ENCODE results near the gene MED8.

MED8 gene

GRCh38 chr1:43350976-43351375, 38.6 kb downstream of the MED8 start:
- TF ChIP-seq ZNF274 (IDR thresholded peaks at IDR 0.05; ENCODE audit: low read depth, low read length) (no peak), YY1 (IDR thresholded peaks at IDR 0.05; ENCODE audit: insufficient read depth, insufficient read length) (no peak)
- DNase-seq (ENCODE audit: low read depth, low spot score): no peak
- Histone ChIP-seq H3K4me1 (ENCODE audit: insufficient read depth, insufficient read length) (peaks cover 13% of the 10 kb centered on the region), H3K27me3 (ENCODE audit: insufficient read depth, insufficient read length) (peaks cover 21% of the 10 kb centered on the region), H3K9ac (ENCODE audit: insufficient read length, low read depth) (no peak overlapping the region), H3K4me3 (ENCODE audit: insufficient read length, low read depth) (no peak overlapping the region), H3K9me3 (ENCODE audit: insufficient read depth, low read length) (no peaks in the 10 kb centered on the region), H3K36me3 (ENCODE audit: insufficient read depth, insufficient read length, low read length) (peaks cover 5% of the 10 kb centered on the region)

- TF ChIP-seq ZNF274 (IDR thresholded peaks at IDR 0.05; ENCODE audit: low read depth, low read length): no peak
- TF ChIP-seq SUZ12 (IDR thresholded peaks at IDR 0.05; ENCODE audit: extremely low read depth, insufficient read depth, insufficient read length): no peak
- no peak for TF ChIP-seq YY1 (IDR thresholded peaks at IDR 0.05; ENCODE audit: insufficient read depth, insufficient read length)
- Histone ChIP-seq H3K9ac (ENCODE audit: insufficient read length, low read depth) (peak overlapping the region; percentile 95), H3K9me3 (ENCODE audit: insufficient read depth, low read length) (no peaks in the 10 kb centered on the region), H3K27me3 (ENCODE audit: insufficient read depth, insufficient read length) (peaks cover 21% of the 10 kb centered on the region), H3K4me1 (ENCODE audit: insufficient read depth, insufficient read length) (peaks cover 13% of the 10 kb centered on the region), H3K4me3 (ENCODE audit: insufficient read length, low read depth) (peak overlapping the region; percentile 74), H3K36me3 (ENCODE audit: insufficient read depth, insufficient read length, low read length) (peaks cover 4% of the 10 kb centered on the region)
- no peak for DNase-seq (ENCODE audit: low read depth, low spot score)
Measured at GRCh38 chr1:43349594-43350306, 39.9 kb downstream of the MED8 start.

- peak; percentile 93 for DNase-seq (ENCODE audit: low read depth, low spot score)
- peak overlapping the region; percentile 74 for H3K4me3 ChIP-seq (ENCODE audit: insufficient read length, low read depth)
- TF ChIP-seq ZNF274 (IDR thresholded peaks at IDR 0.05; ENCODE audit: low read depth, low read length): no peak
- H3K9ac ChIP-seq (ENCODE audit: insufficient read length, low read depth): peak overlapping the region; percentile 95
- H3K36me3 ChIP-seq (ENCODE audit: insufficient read depth, insufficient read length, low read length): no peaks in the 10 kb centered on the region
- H3K9me3 ChIP-seq (ENCODE audit: insufficient read depth, low read length): no peaks in the 10 kb centered on the region
- peaks cover 13% of the 10 kb centered on the region for H3K4me1 ChIP-seq (ENCODE audit: insufficient read depth, insufficient read length)
- peaks cover 21% of the 10 kb centered on the region for H3K27me3 ChIP-seq (ENCODE audit: insufficient read depth, insufficient read length)
Measured at GRCh38 chr1:43348809-43349593, 40.6 kb downstream of the MED8 start.

GRCh38 chr1:43348343-43348808, 41.2 kb downstream of the MED8 start:
- H3K4me3 ChIP-seq (ENCODE audit: insufficient read length, low read depth): peak overlapping the region; percentile 70
- peaks cover 21% of the 10 kb centered on the region for H3K27me3 ChIP-seq (ENCODE audit: insufficient read depth, insufficient read length)
- H3K36me3 ChIP-seq (ENCODE audit: insufficient read depth, insufficient read length, low read length): no peaks in the 10 kb centered on the region
- H3K9ac ChIP-seq (ENCODE audit: insufficient read length, low read depth): peak overlapping the region; percentile 90
- DNase-seq (ENCODE audit: low read depth, low spot score): no peak
- no peaks in the 10 kb centered on the region for H3K9me3 ChIP-seq (ENCODE audit: insufficient read depth, low read length)
- peaks cover 13% of the 10 kb centered on the region for H3K4me1 ChIP-seq (ENCODE audit: insufficient read depth, insufficient read length)
- TF ChIP-seq YY1 (IDR thresholded peaks at IDR 0.05; ENCODE audit: insufficient read depth, insufficient read length) (no peak), SUZ12 (IDR thresholded peaks at IDR 0.05; ENCODE audit: extremely low read depth, insufficient read depth, insufficient read length) (no peak), ZNF274 (IDR thresholded peaks at IDR 0.05; ENCODE audit: low read depth, low read length) (no peak)

- no peak overlapping the region for H3K4me3 ChIP-seq (ENCODE audit: insufficient read length, low read depth)
- peaks cover 13% of the 10 kb centered on the region for H3K4me1 ChIP-seq (ENCODE audit: insufficient read depth, insufficient read length)
- peaks cover 21% of the 10 kb centered on the region for H3K27me3 ChIP-seq (ENCODE audit: insufficient read depth, insufficient read length)
- H3K9ac ChIP-seq (ENCODE audit: insufficient read length, low read depth): no peak overlapping the region
- H3K9me3 ChIP-seq (ENCODE audit: insufficient read depth, low read length): no peaks in the 10 kb centered on the region
- no peak for TF ChIP-seq ZNF274 (IDR thresholded peaks at IDR 0.05; ENCODE audit: low read depth, low read length)
- TF ChIP-seq YY1 (IDR thresholded peaks at IDR 0.05; ENCODE audit: insufficient read depth, insufficient read length): no peak
- TF ChIP-seq SUZ12 (IDR thresholded peaks at IDR 0.05; ENCODE audit: extremely low read depth, insufficient read depth, insufficient read length): no peak
- no peak for DNase-seq (ENCODE audit: low read depth, low spot score)
- no peaks in the 10 kb centered on the region for H3K36me3 ChIP-seq (ENCODE audit: insufficient read depth, insufficient read length, low read length)
Measured at GRCh38 chr1:43346636-43347035, 43.0 kb downstream of the MED8 start.

GRCh38 chr1:43345120-43345519, 44.5 kb downstream of the MED8 start:
- no peak for TF ChIP-seq SUZ12 (IDR thresholded peaks at IDR 0.05; ENCODE audit: extremely low read depth, insufficient read depth, insufficient read length)
- TF ChIP-seq YY1 (IDR thresholded peaks at IDR 0.05; ENCODE audit: insufficient read depth, insufficient read length): no peak
- DNase-seq (ENCODE audit: low read depth, low spot score): no peak
- Histone ChIP-seq H3K27me3 (ENCODE audit: insufficient read depth, insufficient read length) (peaks cover 21% of the 10 kb centered on the region), H3K9me3 (ENCODE audit: insufficient read depth, low read length) (no peaks in the 10 kb centered on the region), H3K4me3 (ENCODE audit: insufficient read length, low read depth) (no peak overlapping the region), H3K9ac (ENCODE audit: insufficient read length, low read depth) (no peak overlapping the region), H3K4me1 (ENCODE audit: insufficient read depth, insufficient read length) (peaks cover 10% of the 10 kb centered on the region), H3K36me3 (ENCODE audit: insufficient read depth, insufficient read length, low read length) (no peaks in the 10 kb centered on the region)

GRCh38 chr1:43344267-43344850, 45.2 kb downstream of the MED8 start:
- no peak overlapping the region for H3K4me3 ChIP-seq (ENCODE audit: insufficient read length, low read depth)
- no peaks in the 10 kb centered on the region for H3K36me3 ChIP-seq (ENCODE audit: insufficient read depth, insufficient read length, low read length)
- TF ChIP-seq ZNF274 (IDR thresholded peaks at IDR 0.05; ENCODE audit: low read depth, low read length) (no peak), YY1 (IDR thresholded peaks at IDR 0.05; ENCODE audit: insufficient read depth, insufficient read length) (no peak), SUZ12 (IDR thresholded peaks at IDR 0.05; ENCODE audit: extremely low read depth, insufficient read depth, insufficient read length) (no peak)
- H3K27me3 ChIP-seq (ENCODE audit: insufficient read depth, insufficient read length): peaks cover 21% of the 10 kb centered on the region
- no peak for DNase-seq (ENCODE audit: low read depth, low spot score)
- peaks cover 10% of the 10 kb centered on the region for H3K4me1 ChIP-seq (ENCODE audit: insufficient read depth, insufficient read length)
- no peak overlapping the region for H3K9ac ChIP-seq (ENCODE audit: insufficient read length, low read depth)
- no peaks in the 10 kb centered on the region for H3K9me3 ChIP-seq (ENCODE audit: insufficient read depth, low read length)
